Smooth muscle cell (in vitro differentiated cells): ENCODE results near the gene CTPS2. TPM values are rescaled to one million over a fixed set of nuclear protein-coding genes. Genes with fewer than 3 reads are reported as not detected.

Source experiments
- DNase-seq: peaks from one replicate; lab custom pipeline; 2025; ENCODE audit not compliant: unreplicated experiment; lab: John Stamatoyannopoulos, UW
- H2AFZ ChIP-seq: fragments of 200-600 bp; sonication (generic); 2 replicates; pipeline ENCODE4 v1.6.0; 2016; ENCODE audit warnings: antibody characterized with exemption, low read depth, mild to moderate bottlenecking
- H3F3A ChIP-seq: fragments of 200-600 bp; sonication (generic); 2 replicates; pipeline ENCODE4 v1.6.0; 2017; ENCODE audit warnings: antibody characterized with exemption, low read depth
- H3K27ac ChIP-seq: fragments of 200-600 bp; sonication (generic); 2 replicates; pipeline ENCODE4 v1.5.1; 2016; ENCODE audit warnings: low read depth, mild to moderate bottlenecking
- H3K27me3 ChIP-seq: fragments of 200-600 bp; sonication (generic); 2 replicates; pipeline ENCODE4 v1.6.1; 2016; ENCODE audit warnings: low read depth, mild to moderate bottlenecking
- H3K36me3 ChIP-seq: fragments of 200-600 bp; sonication (generic); 2 replicates; pipeline ENCODE4 v1.5.1; 2016; ENCODE audit warnings: low read depth
- H3K4me1 ChIP-seq: fragments of 200-600 bp; sonication (generic); 2 replicates; pipeline ENCODE4 v1.5.1; 2016; ENCODE audit warnings: low read depth
- H3K4me2 ChIP-seq: fragments of 200-600 bp; sonication (generic); 2 replicates; pipeline ENCODE4 v1.6.0; 2016; ENCODE audit warnings: mild to moderate bottlenecking
- H3K4me3 ChIP-seq: fragments of 200-600 bp; sonication (generic); 2 replicates; pipeline ENCODE4 v1.5.1; 2016; ENCODE audit warnings: mild to moderate bottlenecking
- H3K79me2 ChIP-seq: fragments of 200-600 bp; sonication (generic); 2 replicates; pipeline ENCODE4 v1.6.0; 2016; ENCODE audit warnings: low read depth, mild to moderate bottlenecking
- H3K9ac ChIP-seq: fragments of 200-600 bp; sonication (generic); 2 replicates; pipeline ENCODE4 v1.6.0; 2016; ENCODE audit warnings: low read depth
- H3K9me3 ChIP-seq: fragments of 200-600 bp; sonication (generic); replicated peaks from 2 replicates; pipeline ENCODE4 v1.5.1; 2016; ENCODE audit warnings: low read depth
- H4K20me1 ChIP-seq: fragments of 200-600 bp; sonication (generic); 2 replicates; pipeline ENCODE4 v1.6.0; 2016; ENCODE audit warnings: low read depth
- CTCF ChIP-seq: fragments of 200-600 bp; sonication (generic); IDR thresholded peaks from 2 replicates; pipeline ENCODE4 v1.5.1; 2017; ENCODE audit warnings: borderline replicate concordance, mild to moderate bottlenecking, antibody characterized with exemption; ENCODE audit not compliant: insufficient read depth, poor library complexity, severe bottlenecking
- WGBS: methylation state at CpG from one replicate; pipeline ENCODE4 v1.1.7; 2016; ENCODE audit warnings: low lambda C conversion rate; 5-methylcytosine and 5-hydroxymethylcytosine counted together
- polyA plus RNA-seq: library from polyadenylated mRNA; unstranded; fragments of >200 nt; fragmentation: Nextera tagmentation; extraction: Ambion mirVana; gene quantifications from 2 replicates; pipeline ENCODE4 v1.2.1, GENCODE V29; 2016
- total RNA-seq: library from RNA; depleted of rRNA; stranded (reverse); fragments of >200 nt; gene quantifications from 2 replicates; pipeline ENCODE4 v1.2.3, GENCODE V29; 2014

CTPS2 gene
- total and polyA plus RNA-seq, 2 experiments from 2014 or later, result 19.4 to 37.1 TPM

GRCh38 chrX:16559206-16559619 lies 153.3 kb downstream of the CTPS2 start:
- no peak for DNase-seq
- Histone ChIP-seq H3K4me1 (no peaks in the 10 kb centered on the region), H4K20me1 (no peaks in the 10 kb centered on the region), H3K9me3 (no peaks in the 10 kb centered on the region), H3K27ac (no peak overlapping the region), H3F3A (no peaks in the 10 kb centered on the region), H3K27me3 (no peaks in the 10 kb centered on the region), H3K4me3 (no peak overlapping the region), H3K9ac (no peak overlapping the region), H2AFZ (no peak overlapping the region), H3K4me2 (no peak overlapping the region), H3K36me3 (no peaks in the 10 kb centered on the region), H3K79me2 (no peaks in the 10 kb centered on the region)
- TF ChIP-seq CTCF, result no peak
- 91% methylated on average over 1 of the region's 1 CpG for WGBS

- Histone ChIP-seq H3K4me3 (no peak overlapping the region), H3K79me2 (no peaks in the 10 kb centered on the region), H2AFZ (no peak overlapping the region), H3K4me1 (no peaks in the 10 kb centered on the region), H3K36me3 (no peaks in the 10 kb centered on the region), H4K20me1 (no peaks in the 10 kb centered on the region), H3F3A (no peaks in the 10 kb centered on the region), H3K4me2 (no peak overlapping the region), H3K27me3 (no peaks in the 10 kb centered on the region), H3K9ac (no peak overlapping the region), H3K27ac (no peak overlapping the region), H3K9me3 (no peaks in the 10 kb centered on the region)
- no peak for TF ChIP-seq CTCF
- no peak for DNase-seq
- 93% methylated on average over 6 of the region's 6 CpGs for WGBS
These were observed 154.0 kb downstream of the CTPS2 start for GRCh38 chrX:16558489-16558888.

DNA sequence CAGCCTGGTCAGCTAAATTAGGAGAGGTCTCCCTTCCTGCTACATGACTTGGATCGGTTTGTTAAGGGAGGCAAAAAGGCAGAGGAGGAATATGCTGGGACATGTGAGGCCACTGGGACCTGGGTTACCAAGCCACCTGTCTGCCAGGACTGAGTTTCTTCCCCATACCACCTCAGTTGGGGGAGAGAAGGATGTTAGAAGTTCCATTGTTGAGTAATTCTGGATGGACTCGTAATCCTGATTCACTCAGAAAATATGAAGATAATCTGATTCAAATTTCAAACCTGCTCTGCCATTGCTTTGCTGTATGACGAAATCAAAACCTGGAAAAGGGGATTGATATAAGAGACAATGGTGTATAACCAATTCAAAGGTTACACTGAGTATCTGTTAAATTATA lies 159.9 kb downstream of the CTPS2 start:
- no peaks in the 10 kb centered on the region for H3K9me3 ChIP-seq
- H3K4me2 ChIP-seq, result no peak overlapping the region
- no peak overlapping the region for H3K27ac ChIP-seq
- H3K4me1 ChIP-seq, result no peaks in the 10 kb centered on the region
- H3K36me3 ChIP-seq, result no peaks in the 10 kb centered on the region
- H3K27me3 ChIP-seq, result no peaks in the 10 kb centered on the region
- 83% methylated on average over 3 of the region's 3 CpGs for WGBS
- no peaks in the 10 kb centered on the region for H4K20me1 ChIP-seq
- H3K79me2 ChIP-seq, result no peaks in the 10 kb centered on the region
- no peaks in the 10 kb centered on the region for H3F3A ChIP-seq
- no peak overlapping the region for H2AFZ ChIP-seq
- no peak overlapping the region for H3K9ac ChIP-seq
- TF ChIP-seq CTCF, result no peak
- no peak overlapping the region for H3K4me3 ChIP-seq
- no peak for DNase-seq

DNA sequence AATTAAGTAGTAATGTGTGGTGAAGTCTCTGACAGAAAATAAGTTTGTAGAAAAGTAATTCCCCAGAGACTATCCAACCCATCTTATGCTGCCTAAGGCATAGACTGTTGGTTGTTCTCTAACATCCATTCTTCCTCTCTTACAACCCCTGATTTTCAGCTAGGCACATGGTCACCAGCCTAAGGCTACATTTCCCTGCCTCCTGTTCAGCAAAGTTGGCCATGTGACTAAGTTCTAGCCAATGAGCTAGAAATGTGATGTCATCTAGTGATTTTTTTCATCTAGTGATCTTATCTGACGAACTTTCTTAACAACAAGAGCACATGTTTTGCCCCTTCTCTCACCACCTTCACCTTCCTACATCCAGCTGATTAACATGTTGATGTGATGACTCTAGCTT lies 164.8 kb downstream of the CTPS2 start:
- H4K20me1 ChIP-seq, result no peaks in the 10 kb centered on the region
- H3K27me3 ChIP-seq, result no peaks in the 10 kb centered on the region
- no peak overlapping the region for H3K4me2 ChIP-seq
- H3K27ac ChIP-seq, result no peak overlapping the region
- no peaks in the 10 kb centered on the region for H3K36me3 ChIP-seq
- 86% methylated on average over 1 of the region's 1 CpG for WGBS
- H3K79me2 ChIP-seq, result no peaks in the 10 kb centered on the region
- no peaks in the 10 kb centered on the region for H3F3A ChIP-seq
- no peak for TF ChIP-seq CTCF
- no peak overlapping the region for H3K4me3 ChIP-seq
- H2AFZ ChIP-seq, result no peak overlapping the region
- no peak overlapping the region for H3K9ac ChIP-seq
- no peak for DNase-seq
- H3K4me1 ChIP-seq, result no peaks in the 10 kb centered on the region
- H3K9me3 ChIP-seq, result no peaks in the 10 kb centered on the region
